SH-SY5Y (cell line): ENCODE measurements around the gene PRRT2.

Source experiments
- GATA2 ChIP-seq: IDR thresholded peaks from 2 replicates; pipeline ENCODE4 v1.6.1; 2011; ENCODE audit warnings: mild to moderate bottlenecking, low read depth, low read length
- GATA3 ChIP-seq: IDR thresholded peaks from 2 replicates; pipeline ENCODE4 v1.6.1; 2011; ENCODE audit warnings: low read depth, mild to moderate bottlenecking, low read length, moderate library complexity

Gene PRRT2

GRCh38 chr16:29784157-29784556 is 27.8 kb upstream of the PRRT2 start:
- TF ChIP-seq GATA3 (no peak), GATA2 (no peak)

GRCh38 chr16:29784901-29785500 is 27.0 kb upstream of the PRRT2 start:
- TF ChIP-seq GATA3 (no peak), GATA2 (no peak)

- no peak for TF ChIP-seq GATA2
- TF ChIP-seq GATA3: no peak
Observed at GRCh38 chr16:29789775-29790182, 22.2 kb upstream of the PRRT2 start.

- TF ChIP-seq GATA3 (no peak), GATA2 (no peak)
Observed at GRCh38 chr16:29790183-29790948, 21.6 kb upstream of the PRRT2 start, which contains the start of gene KIF22. Gene KIF22 (plus strand): TSS chr16:29790751. CDS start chr16:29790760, 9 bp downstream.

GRCh38 chr16:29790949-29791844 is 20.8 kb upstream of the PRRT2 start:
- TF ChIP-seq GATA2 (no peak), GATA3 (no peak)

- TF ChIP-seq GATA3: no peak
Observed at GRCh38 chr16:29791845-29792807, 19.9 kb upstream of the PRRT2 start.

GRCh38 chr16:29794231-29794710 is 17.7 kb upstream of the PRRT2 start:
- no peak for TF ChIP-seq GATA2
- no peak for TF ChIP-seq GATA3

GRCh38 chr16:29802416-29802935 is 9.5 kb upstream of the PRRT2 start:
- TF ChIP-seq GATA3 (no peak), GATA2 (no peak)

- TF ChIP-seq GATA2 (no peak), GATA3 (no peak)
Observed at GRCh38 chr16:29804020-29804419, 8.0 kb upstream of the PRRT2 start.

- TF ChIP-seq GATA3: no peak
- TF ChIP-seq GATA2: no peak
Observed at GRCh38 chr16:29804455-29805231, 7.3 kb upstream of the PRRT2 start.

GRCh38 chr16:29805232-29806098 is 6.5 kb upstream of the PRRT2 start:
- no peak for TF ChIP-seq GATA3
- no peak for TF ChIP-seq GATA2
